CD1c-positive myeloid dendritic cell (primary cell): ENCODE results near the gene ZBED4.

ENCODE experiments used
- DNase-seq: peaks from one replicate; pipeline ENCODE4 v3.0.0-alpha.2; 2016; ENCODE audit errors: extremely low spot score

ZBED4 gene

DNA sequence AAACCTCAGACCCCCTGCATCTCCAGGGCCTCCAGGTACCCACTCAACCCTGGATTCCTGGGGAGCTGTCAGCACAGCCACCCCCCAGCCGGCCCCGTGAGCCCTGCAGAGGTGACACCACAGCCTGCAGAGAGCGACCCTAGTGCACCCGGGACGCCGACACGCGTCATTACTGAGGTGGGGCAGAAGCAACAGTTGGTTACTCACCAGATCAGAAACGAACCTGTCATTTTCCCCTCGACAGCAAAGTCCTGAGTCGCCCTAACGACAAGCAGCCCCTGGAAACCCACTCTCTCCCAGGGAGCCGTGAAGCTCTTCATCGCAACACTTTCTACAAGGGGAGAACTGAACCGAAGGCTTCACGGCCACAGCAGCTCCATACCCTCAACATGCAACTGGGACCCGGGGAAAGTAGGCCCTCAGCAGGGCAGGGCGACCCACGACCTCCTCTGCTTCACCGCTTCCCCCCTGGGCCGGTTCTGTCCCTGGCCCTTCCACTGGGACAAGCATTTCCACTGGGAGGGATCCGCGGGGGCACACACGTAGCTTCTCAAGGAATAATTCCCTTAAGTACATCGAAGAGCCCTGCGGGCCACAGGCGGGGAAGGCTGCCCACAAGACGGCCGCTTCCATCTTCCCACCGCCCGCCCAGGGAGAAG, 27.6 kb upstream of the ZBED4 start:
- no peak for DNase-seq

DNA sequence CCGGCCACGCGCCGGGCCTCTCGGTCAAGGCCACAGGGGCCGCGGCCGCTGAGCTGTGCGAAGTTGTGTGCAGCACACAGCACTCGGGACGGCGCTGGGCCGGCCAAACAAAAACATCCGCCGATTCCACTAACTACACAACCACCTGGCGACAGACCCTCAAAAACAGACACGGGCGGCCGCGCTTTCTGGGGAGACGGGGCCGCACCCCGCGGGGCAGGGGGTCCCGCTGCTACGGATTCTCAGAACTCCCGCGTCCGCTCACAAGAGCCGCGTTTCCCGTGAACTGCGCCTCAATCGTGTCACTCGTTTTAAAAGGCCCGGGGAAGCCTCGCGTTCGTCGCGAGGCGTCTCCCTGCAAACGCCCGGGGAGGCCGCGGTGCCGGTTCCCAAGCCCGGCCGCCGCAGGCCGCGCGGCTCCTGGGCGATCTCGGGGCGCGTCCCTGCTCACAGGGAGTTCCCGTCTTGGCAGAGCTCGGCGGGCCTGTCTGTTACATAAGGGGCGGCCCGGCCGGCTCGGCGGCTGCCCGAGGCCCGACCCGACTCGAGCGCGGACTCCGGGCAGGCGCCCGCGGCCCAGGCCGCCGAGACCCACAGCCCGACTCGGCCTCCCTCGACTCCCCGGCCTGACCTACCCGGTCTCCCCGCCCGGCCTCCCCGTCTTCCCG, 26.9 kb upstream of the ZBED4 start:
- peak; percentile 53 for DNase-seq

DNA sequence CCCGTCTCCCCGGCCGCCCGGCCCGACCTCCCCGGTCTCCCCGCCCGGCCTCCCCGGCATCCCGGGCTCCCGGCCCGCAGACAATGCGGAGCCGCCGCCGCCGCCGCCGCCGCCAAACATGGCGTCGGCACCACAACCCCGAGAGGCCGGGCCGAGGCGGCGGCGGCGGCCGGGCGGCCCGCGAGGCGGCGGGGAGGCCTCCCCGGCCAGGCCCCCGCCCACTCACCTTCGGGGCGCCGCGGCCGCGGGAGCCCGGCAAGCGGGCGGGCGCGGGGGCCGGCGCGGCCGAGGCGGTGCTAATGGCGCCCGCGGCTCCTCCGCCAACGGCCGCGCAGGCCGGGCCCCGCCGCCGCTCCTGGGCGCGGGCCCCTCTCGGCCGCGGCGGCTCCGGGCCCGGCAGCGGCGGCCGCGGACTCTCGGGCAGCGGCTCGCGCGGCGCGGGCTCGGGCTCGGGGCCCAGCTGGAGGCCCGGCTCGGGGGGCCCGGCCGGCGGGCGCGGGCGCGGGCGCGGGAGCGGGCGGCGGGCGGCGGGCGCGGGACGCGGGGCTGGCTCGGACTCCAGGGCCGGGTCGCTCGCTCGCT, 26.3 kb upstream of the ZBED4 start:
- DNase-seq = peak; percentile 65

DNA sequence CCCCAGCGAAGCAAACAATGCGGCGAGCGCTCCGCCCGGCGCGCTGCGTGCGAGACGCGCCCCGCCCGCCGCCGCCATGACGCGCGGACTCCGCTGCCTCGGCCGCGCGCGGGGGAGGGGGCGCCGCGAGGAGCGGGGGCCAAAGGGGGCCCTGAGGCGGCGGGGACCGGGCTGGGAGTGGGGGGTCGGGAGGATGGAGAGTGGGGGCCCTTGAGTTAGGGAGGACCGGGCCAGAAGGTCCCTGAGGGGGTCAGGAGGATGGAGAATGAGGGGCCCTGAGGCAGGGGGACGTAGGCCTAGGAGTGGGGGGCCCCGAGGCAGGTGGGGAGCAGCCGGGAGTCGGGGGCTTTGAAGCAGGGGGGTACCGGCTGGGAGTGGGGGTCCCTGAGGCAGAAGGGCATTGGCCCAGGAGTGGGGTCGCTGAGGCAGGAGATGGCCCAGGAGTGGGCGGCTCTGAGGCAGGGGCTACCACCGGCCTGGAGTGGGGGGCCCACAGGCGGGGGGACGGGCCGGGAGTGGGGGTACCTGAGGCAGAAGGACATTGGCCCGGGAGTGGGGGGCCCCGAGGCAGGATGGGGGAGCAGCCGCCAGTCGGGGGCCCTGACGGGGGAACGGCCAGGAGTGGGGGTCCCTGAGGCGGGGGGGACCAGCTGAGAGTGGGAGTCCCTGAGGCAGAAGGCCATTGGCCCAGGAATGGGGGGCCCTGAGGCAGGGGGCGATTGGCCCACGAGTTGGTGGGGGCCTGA, 25.6 kb upstream of the ZBED4 start, which contains the start of gene BRD1:
TSS of gene BRD1 (minus strand) at position 21 of the 746 bp plus-strand sequence. CDS start 3,556 bp downstream, outside the sequence.
- DNase-seq = peak; percentile 73

DNA sequence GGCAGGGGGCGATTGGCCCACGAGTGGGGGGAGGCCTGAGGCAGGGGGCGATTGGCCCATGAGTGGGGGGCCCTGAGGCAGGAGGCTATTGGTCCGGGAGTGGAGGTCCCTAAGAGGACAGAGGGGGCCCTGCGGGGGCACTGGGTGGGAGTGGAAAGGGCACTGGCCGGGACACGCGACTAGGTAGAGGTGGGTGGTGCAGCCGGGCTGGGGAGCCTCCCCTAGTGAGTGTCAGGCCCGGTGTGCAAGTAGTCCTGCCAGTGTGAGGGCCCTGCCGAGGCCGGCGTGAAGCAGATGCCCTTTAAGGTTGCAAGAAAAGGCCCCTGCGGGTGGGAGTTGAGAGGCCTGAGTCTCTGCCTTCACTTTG, 25.1 kb upstream of the ZBED4 start:
- DNase-seq = no peak

DNA sequence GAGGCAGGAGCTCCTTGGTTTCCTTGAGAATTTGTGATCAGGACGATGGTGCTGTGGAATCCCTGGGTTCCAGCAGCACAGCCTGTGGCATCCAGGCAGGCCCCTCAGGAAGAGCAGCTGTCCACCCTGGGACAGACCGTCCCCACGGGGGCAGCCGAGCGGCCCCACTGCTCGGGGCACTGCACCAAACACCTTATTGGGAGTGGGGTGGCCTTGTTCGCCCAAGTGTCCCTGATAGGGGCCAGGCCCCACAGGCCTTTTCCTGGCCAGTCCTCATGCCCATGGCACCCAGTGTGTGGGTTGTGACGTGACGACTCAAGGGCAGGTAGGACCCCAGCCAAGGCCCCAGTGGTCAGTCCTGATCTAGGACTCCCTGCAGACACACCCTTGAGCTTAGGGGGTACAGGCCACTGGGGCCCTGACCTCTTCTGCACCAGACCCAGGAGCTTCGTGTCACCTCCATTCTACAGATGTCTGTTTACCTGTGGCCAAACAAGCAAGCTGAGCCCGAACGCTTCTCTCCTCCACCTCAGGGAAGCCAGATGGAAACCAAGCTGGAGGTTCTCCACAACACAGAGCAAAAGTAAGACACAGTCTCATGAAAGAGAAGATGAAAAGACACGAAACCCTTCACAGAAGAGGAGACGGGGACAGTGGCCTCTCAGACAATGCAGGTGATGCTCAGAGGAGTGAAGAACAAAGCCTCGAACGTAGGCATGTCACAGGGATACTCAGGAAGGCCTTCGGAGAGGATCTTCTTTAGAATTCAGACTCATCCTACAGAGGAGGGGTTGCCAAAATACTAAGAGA, 24.4 kb upstream of the ZBED4 start:
- no peak for DNase-seq

DNA sequence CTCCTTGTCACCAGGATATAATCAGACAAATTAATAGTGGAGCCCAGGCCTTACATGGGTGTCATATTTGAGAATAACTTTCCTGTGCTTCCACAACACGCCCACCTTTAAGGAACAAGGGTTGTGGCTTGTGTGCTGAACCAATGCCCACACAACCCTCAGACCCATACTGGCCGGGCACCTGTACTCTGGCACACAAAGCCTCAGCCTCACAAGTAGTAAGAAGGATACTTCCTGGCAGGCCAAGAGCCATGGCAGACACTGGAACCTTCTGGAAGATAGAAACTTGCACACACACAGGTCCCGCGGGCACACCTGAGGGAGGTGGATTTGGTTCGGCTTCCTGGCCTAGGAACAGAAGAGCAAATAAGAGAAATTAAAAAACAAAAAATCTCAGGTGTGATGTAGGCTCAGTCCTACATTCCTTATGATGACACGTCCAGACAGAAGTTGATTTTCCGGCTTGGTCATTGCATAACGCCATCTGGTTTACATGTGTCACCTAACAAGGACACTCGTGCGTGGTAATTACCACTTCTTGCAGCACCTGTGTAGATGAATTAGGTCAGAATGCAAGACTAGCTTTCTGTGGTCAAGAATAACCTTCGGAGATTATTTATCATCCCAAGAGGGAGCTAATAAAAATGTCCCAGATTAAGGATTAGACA, 20.2 kb upstream of the ZBED4 start:
- DNase-seq = no peak

DNA sequence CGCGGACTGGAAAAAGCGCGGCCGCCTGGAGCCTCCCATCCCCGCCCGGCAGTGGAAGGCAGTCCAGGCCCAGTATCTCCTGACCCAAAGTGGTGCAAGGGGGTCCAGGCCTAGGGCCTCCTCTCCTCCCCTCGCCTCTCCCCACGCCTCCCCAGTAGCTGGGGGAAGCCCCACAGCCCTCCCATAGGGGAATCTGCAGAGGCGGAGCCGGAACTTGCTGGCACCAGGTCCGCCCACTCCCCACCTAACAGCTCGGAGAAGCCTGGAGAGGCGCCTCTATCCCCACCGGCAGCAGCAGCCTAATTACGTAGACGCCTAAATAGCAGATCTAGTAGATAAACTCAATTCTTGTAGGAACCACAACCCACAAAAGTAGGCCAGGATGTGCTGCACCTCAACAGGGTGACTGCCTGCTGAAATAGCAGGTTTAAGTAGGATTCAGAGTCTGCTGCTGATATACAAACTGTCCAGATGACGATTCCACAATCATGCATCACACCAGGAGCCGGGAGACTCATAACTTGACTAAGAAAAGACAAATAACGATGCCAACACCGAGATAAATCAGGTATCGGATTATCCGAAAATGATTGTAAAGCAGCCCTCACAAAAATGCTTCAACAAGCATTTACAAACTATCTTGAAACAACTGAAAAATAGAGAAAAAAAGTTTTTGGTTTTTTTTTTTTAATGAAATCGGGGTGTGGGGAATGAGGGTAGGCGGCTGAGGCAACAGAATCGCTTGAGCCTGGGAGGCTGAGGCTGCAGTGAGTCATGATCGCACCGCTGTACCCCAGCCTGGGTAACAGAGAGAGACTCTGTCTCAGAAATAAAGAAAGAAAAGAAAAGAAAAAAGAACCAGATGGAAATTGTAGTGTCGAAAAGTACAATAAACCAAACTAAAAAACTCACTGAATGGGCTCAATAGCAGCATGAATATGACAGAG, 14.6 kb upstream of the ZBED4 start:
- peak; percentile 70 for DNase-seq

DNA sequence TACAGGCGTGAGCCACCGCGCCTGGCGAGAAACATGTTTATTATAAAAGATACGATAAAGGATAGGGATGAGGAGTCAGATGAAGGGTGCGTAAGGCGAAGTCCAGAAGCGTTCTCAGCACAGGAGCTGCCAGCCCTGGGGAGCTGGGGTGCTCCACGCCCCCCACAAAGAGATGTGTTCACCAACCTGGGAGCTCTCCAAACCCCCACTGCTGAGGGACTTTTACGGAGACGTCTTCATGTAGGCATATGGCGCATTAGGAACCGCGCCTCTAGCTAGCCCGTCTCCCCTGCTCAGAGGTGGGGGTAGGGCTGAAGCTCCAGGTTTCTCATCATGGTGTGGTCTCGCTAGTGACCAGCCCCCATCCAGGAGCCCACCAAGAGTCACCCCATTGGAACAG, 8.4 kb upstream of the ZBED4 start:
- no peak for DNase-seq

DNA sequence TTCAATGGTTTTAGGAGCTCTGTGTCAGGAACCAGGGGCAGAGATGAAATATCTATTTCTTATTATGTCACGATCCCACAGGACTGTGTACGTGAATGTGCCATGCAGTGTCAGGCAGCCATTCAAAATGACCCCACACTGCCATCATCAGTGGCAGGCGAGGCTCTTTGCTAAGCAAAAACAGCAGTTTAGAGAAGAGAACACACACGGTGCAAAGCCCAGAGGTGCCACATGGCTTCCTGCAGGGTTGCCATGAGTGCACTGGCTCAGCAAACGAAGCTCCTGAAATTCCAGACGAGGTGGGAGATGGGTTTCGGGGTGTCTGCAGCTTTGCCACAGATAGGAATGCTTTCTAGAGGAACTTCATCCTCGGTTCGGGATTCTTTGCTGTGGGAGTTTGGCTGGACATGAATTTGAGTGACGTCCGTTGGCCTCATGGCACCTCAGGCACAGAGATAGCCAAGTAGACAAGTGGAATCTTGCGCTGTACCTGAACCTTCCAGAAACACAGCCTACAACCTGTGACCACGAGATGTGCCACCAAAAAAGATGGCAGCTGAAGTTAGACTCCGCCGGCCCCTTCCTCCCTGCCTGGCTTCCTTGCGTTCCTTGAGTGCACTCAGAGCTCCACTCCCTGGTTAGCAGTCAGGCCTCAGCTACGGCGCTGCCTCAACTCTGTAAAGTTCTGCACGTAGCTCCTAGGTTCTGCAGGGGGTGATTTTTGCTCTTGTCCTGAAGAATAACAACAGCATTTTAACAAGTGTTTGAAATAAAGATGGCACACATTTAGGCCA, 7.8 kb upstream of the ZBED4 start:
- DNase-seq = no peak

DNA sequence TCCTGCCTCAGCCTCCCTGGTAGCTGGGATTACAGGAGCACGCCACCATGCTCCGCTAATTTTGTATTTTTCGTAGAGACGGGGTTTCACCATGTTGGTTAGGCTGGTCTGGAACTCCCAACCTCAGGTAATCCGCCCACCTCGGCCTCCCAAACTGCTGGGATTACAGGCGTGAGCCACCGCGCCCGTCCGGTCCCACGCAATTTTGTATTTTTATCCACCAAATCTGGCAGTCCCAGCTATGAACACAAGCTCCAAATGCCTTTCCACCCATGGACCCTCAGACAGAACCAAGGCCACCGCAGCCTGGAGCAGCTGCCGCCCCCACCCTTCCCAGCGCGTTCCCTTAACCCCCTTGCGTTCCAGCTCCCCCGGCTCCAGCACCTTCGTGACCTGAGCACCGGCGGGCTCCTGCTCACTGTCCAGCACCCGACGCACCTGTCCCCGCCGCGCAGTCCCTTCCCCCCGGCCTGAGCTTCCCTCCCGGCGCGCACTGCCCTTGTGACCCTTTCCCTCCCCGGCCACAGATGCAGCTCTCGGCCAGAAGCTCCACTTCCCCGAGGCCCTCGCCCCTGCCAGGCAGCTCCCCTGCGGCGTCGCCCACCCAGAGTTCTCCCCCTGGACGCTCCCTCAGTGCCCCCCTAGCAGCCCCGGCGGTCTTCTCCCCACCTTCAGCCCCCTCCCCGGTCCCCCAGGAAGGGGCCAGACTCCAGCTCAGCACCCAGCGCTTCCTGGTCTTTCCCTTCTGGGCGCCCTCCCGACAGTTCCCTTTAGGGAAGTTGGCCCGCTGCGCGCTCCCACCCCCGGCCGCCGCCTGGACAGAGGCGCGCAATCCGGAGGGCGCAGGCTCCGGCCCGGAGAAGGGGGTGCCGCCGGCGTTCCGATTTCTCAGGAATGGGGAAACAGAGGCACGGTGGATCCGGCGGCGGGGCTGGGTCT, 5.6 kb upstream of the ZBED4 start:
- DNase-seq = peak; percentile 79

DNA sequence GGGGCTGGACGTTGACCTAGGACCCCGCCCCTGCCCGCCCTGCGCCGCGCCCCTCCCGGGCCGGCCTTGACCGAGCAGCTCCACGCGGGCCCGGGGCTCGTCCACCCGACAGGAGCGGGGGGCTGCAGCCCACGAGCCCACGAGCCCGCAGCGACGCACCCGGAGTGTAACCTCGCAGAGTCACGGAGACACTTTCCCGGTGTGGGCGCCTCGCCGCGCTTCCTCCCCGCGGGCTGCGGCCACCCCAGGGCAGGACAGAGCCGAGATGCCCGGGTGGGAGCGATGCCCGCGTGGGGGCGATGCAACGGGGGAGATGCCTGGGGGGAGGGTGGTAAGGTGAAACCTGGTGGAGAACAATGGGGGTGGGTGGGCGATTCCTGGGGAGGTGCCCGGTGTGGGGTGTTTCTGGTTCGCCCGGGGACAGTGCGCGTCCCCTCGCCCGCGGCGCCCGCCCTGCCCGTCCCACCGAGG, 4.9 kb upstream of the ZBED4 start:
- DNase-seq = peak; percentile 23

DNA sequence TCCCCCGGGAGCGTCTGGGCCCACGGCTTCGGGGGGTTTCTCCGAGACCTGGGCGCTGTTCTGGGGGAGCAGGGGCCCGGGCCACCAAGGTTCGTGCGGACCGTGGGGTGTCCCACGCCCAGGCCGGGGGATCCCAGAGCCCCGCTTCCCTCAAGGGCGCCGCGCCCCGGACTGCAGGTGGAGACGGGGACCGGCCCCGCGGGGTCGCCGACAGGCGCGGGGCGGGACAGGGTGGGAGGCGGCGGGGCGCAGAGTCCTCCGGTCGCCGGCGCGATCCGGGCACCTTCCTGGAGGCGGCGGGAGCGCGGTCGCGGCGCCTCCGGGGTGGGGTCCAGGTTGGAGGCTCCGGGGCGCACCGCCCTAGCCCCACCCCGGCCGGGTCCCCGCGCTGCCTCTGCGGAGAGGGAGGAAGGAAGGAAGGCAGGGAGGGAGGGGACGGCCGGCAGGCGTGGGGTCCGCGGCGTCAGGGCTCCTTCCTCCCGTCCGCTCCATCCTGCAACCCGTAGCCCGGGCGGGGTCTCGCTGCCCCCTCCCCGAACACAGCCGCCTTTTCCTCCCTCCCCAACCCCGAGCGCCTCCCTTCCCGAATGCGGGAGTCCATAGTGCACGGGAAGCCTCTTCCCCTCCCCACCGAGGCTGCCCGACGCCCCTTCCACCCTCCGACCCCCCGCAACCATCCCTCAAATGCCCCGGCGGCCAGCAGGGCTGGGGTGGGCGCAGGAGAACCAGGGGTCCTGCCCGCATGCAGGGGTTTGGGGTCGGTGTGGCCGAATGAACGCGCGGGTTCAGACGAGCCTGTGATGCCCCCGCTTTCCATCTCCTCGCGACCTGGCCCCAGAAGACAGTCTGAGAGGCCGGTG, 4.3 kb upstream of the ZBED4 start:
- DNase-seq = no peak

DNA sequence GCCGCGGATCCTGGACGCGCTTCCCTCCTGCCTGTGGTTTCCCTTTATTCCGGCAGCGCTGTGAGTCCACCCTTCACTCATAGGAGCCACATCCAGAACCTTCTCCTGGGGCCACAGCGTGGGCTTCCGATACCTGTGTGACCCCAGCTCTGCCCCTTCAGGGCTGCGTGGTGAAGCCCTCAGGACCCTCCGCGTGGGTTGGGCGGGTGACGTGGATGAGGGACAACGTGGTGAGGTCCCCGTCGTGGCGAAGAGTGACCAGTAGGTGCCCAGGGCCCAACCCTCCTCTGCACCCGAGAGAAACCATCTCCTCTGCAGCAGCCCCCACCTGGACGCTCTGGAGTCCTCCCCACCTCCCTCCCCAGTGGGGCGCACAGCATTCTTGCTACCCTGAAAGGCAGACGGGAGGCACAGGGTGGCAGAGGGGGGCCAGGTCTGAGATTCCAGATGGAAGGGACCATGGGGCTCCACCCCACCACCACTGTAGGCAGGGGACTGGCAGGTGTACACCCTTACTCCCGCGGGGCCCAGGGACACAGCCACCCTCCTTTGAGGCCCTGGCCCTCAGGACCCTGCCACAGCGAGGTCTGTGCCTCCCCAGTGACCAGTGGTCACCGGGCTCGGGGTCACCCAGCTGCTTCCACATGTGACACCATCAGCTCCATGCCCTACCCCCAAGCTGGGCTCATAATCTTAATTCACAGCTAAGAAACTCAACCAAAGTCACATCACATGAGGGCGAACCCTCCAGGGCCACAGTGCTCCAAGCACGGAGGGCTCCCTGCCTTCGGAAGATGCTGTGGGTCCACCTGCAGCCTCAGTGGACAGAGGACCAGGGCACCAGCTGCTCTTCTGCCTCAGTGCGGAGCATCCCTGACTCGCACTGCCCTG, 3.4 kb upstream of the ZBED4 start:
- no peak for DNase-seq

DNA sequence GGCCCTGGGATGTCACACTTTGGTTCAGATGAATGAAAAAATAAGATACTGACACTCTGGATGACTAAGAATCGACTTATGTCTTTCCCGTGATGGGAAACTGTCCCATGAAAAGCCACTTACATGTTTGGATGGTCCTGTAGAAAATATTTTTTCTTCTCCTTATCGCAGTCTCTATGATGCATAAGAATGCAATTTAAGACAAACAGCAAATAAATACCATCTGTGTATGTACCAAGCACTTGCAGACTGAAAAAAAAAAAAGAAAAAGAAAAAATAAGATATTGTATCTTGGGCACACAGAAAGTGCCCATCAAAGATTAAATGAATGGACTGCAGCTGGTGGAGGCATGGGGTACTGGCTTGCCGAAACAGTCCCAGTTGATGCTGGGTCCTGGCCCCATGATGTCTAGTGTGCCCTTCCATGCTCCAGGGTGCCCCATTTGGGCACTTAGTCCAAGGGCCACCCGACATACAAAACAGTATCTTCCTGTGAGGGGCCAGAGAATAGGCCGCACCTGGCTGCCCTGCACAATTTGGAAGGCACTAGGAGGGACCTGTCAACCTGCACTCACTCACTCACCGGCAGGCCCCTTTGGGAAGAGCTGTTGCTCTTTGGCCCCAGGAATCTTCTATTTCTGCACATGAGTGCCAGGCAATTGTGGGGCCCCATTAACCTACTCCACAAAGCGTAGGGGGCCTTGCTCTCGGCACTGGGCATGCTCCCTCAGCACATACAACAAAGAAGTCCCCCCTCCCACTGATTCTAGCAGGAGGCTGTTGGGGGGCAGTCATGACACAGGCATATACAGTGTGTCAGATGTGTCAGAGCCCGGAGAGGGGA, 2.5 kb upstream of the ZBED4 start:
- DNase-seq = no peak
